PFSK-1 (cell line): ENCODE measurements around the gene FARSB.

Source experiments
- POLR2AphosphoS5 ChIP-seq: IDR thresholded peaks from 2 replicates; pipeline ENCODE4 v1.6.1; 2012; ENCODE audit warnings: low read depth, mild to moderate bottlenecking, control low read depth, low read length, moderate library complexity
- REST ChIP-seq, 2 experiments: IDR thresholded peaks; 2 replicates each; pipeline versions ENCODE4 v1.6.1 to v1.8.0; 2011 to 2012; ENCODE audit warnings: low read depth in 2 of 2, low read length in 2 of 2, control low read depth in 1 of 2, inconsistent platforms in 1 of 2, mild to moderate bottlenecking in 1 of 2, moderate library complexity in 1 of 2; ENCODE audit not compliant: insufficient read depth in 1 of 2
- TAF1 ChIP-seq: IDR thresholded peaks from 2 replicates; pipeline ENCODE4 v1.6.1; 2012; ENCODE audit warnings: low read length, control low read depth, borderline replicate concordance; ENCODE audit not compliant: insufficient read depth

- no peak for TF ChIP-seq REST (IDR thresholded peaks at IDR 0.05; ENCODE audit: insufficient read depth in 1 of 2, low read depth in 2 of 2, low read length in 2 of 2)
- no peak for TF ChIP-seq TAF1
- TF ChIP-seq POLR2AphosphoS5: no peak
Measured at GRCh38 chr2:222609381-222609780, 46.5 kb downstream of the FARSB start.
